PC-3 (cell line): ENCODE measurements around the gene FXR2. TPM values are rescaled to one million over a fixed set of nuclear protein-coding genes. Genes with fewer than 3 reads are reported as not detected.

ENCODE experiments used
- ATAC-seq: fragments of 200-7000 bp; cut with Tn5 transposase; 2 replicates; pipeline ENCODE4 v1.9.1; 2020; ENCODE audit warnings: mild to moderate bottlenecking, moderate library complexity
- BruUV-seq: library from RNA; stranded (reverse); fragments of 400-500 nt; replicated peaks from 2 replicates; lab custom pipeline; 2021; lab: Mats Ljungman, UMichigan
- CTCF ChIA-PET: fragments of 300-600 bp; sonication (Branson Sonifier 250); formaldehyde crosslinking; loops from one replicate; lab custom pipeline; 2022; ENCODE audit warnings: antibody characterized with exemption; lab: Charles Lee
- POLR2A ChIA-PET: fragments of 300-600 bp; sonication (Branson Sonifier 250); formaldehyde crosslinking; loops from one replicate; lab custom pipeline; 2022; ENCODE audit warnings: antibody characterized with exemption; ENCODE audit not compliant: unreplicated experiment; lab: Charles Lee
- DNase-seq: peaks from one replicate; pipeline ENCODE4 v3.0.0-alpha.2; 2015
- H2AFZ ChIP-seq: fragments of 300-600 bp; sonication (generic); 2 replicates; pipeline ENCODE4 v1.6.0; 2016; ENCODE audit warnings: antibody characterized with exemption, low read length
- H3F3A ChIP-seq: fragments of 300-600 bp; sonication (generic); one replicate; pipeline ENCODE4 v1.6.0; 2017; ENCODE audit warnings: antibody characterized with exemption, low read length, control low read depth, mild to moderate bottlenecking; ENCODE audit not compliant: unreplicated experiment
- H3K27ac ChIP-seq: fragments of 300-600 bp; sonication (generic); 2 replicates; pipeline ENCODE4 v1.5.1; 2016; ENCODE audit warnings: mild to moderate bottlenecking, low read length
- H3K27me3 ChIP-seq: fragments of 300-600 bp; sonication (generic); 2 replicates; pipeline ENCODE4 v1.6.1; 2016; ENCODE audit warnings: low read length, mixed read lengths
- H3K36me3 ChIP-seq: fragments of 300-600 bp; sonication (generic); 2 replicates; pipeline ENCODE4 v1.6.1; 2016; ENCODE audit warnings: low read depth, mixed run types, low read length, mixed read lengths
- H3K4me1 ChIP-seq: fragments of 300-600 bp; sonication (generic); 2 replicates; pipeline ENCODE4 v1.5.1; 2016; ENCODE audit warnings: low read length; ENCODE audit not compliant: insufficient read depth
- H3K4me2 ChIP-seq: fragments of 300-600 bp; sonication (generic); 2 replicates; pipeline ENCODE4 v1.6.0; 2016; ENCODE audit warnings: low read length
- H3K4me3 ChIP-seq: fragments of 300-600 bp; sonication (generic); 2 replicates; pipeline ENCODE4 v1.5.1; 2016; ENCODE audit warnings: mild to moderate bottlenecking, low read length, mixed read lengths
- H3K79me2 ChIP-seq: fragments of 300-600 bp; sonication (generic); 2 replicates; pipeline ENCODE4 v1.6.1; 2017; ENCODE audit warnings: low read length, mixed read lengths
- H3K9ac ChIP-seq: fragments of 300-600 bp; sonication (generic); 2 replicates; pipeline ENCODE4 v1.6.0; 2016; ENCODE audit warnings: mild to moderate bottlenecking, low read length
- H3K9me2 ChIP-seq: fragments of 300-600 bp; sonication (generic); replicated peaks from 2 replicates; pipeline ENCODE4 v1.6.1; 2016; ENCODE audit warnings: mixed run types, low read length, mixed read lengths
- H3K9me3 ChIP-seq: fragments of 300-600 bp; sonication (generic); 2 replicates; pipeline ENCODE4 v1.6.1; 2016; ENCODE audit warnings: low read length, mixed read lengths
- H4K20me1 ChIP-seq: fragments of 300-600 bp; sonication (generic); 2 replicates; pipeline ENCODE4 v1.6.1; 2016; ENCODE audit warnings: low read length, mixed read lengths
- CTCF ChIP-seq: fragments of 300-600 bp; sonication (generic); conservative IDR thresholded peaks from 2 replicates; pipeline ENCODE4 v1.5.1; 2017; ENCODE audit warnings: antibody characterized with exemption, low read depth, mild to moderate bottlenecking, low read length
- EZH2 ChIP-seq: fragments of 300-600 bp; sonication (generic); IDR thresholded peaks from one replicate; pipeline ENCODE4 v1.6.1; 2017; ENCODE audit warnings: antibody characterized with exemption, mild to moderate bottlenecking, low read length; ENCODE audit not compliant: unreplicated experiment
- EZH2phosphoT487 ChIP-seq: fragments of 300-600 bp; sonication (generic); IDR thresholded peaks from 2 replicates; pipeline ENCODE4 v1.6.1; 2018; ENCODE audit warnings: mild to moderate bottlenecking, antibody characterized with exemption, low read length, borderline replicate concordance
- intact Hi-C: fragments of 100-400 bp; cut with micrococcal nuclease; formaldehyde crosslinking; loops from 2 replicates; pipeline ENCODE4 v1.9.0; 2023
- total RNA-seq: library from RNA; depleted of rRNA; stranded (reverse); fragments of >200 nt; gene quantifications from 2 replicates; pipeline ENCODE4 v1.2.3, GENCODE V29; 2014

FXR2 gene
- total RNA-seq, 1 experiment from 2014 or later, result 51.4 TPM

- Histone ChIP-seq H3K9me3 (no peaks in the 10 kb centered on the region), H4K20me1 (peaks cover 51% of the 10 kb centered on the region), H3K27ac (peak overlapping the region; percentile 89), H3K4me1 (peaks cover 46% of the 10 kb centered on the region), H3K27me3 (no peaks in the 10 kb centered on the region), H3K4me3 (peak overlapping the region; percentile 97), H3F3A (peaks cover 37% of the 10 kb centered on the region), H3K9me2 (no peaks in the 10 kb centered on the region), H2AFZ (no peak overlapping the region), H3K4me2 (peak overlapping the region; percentile 92), H3K36me3 (peaks cover 57% of the 10 kb centered on the region), H3K9ac (peak overlapping the region; percentile 100), H3K79me2 (peaks cover 47% of the 10 kb centered on the region)
- DNase-seq (no peak), ATAC-seq (no peak)
- no peak for TF ChIP-seq EZH2phosphoT487
- no peak for TF ChIP-seq EZH2
- CTCF ChIA-PET, result interaction anchor here (0.6 kb wide), 1 partner anchor 28 kb away, joined by 3 read pairs; no protein-coding TSS in a partner anchor
- TSS peak; percentile 14 for BruUV-seq
- POLR2A ChIA-PET, result interaction anchor here (0.6 kb wide), 2 partner anchors 13 to 139 kb away, joined by 4 read pairs; no protein-coding TSS in a partner anchor
- intact Hi-C loops, result no loop called here
These were observed 40.3 kb downstream of the FXR2 start for GRCh38 chr17:7574176-7574953.

GRCh38 chr17:7573324-7574080 is 41.2 kb downstream of the FXR2 start:
- Histone ChIP-seq H3K9ac (peak overlapping the region; percentile 100), H3K4me1 (peaks cover 40% of the 10 kb centered on the region), H3F3A (peaks cover 31% of the 10 kb centered on the region), H2AFZ (no peak overlapping the region), H3K27ac (peak overlapping the region; percentile 89), H3K27me3 (no peaks in the 10 kb centered on the region), H3K4me3 (peak overlapping the region; percentile 97), H3K36me3 (peaks cover 61% of the 10 kb centered on the region), H3K9me3 (no peaks in the 10 kb centered on the region), H3K4me2 (peak overlapping the region; percentile 92), H4K20me1 (peaks cover 51% of the 10 kb centered on the region), H3K9me2 (no peaks in the 10 kb centered on the region), H3K79me2 (peaks cover 47% of the 10 kb centered on the region)
- TF ChIP-seq EZH2 (no peak), EZH2phosphoT487 (no peak), CTCF (no peak)
- BruUV-seq, result TSS peak; percentile 52
- ChIA-PET CTCF (interaction anchor here (0.6 kb wide), 1 partner anchor 28 kb away, joined by 3 read pairs; no protein-coding TSS in a partner anchor), POLR2A (interaction anchor here (0.6 kb wide), 2 partner anchors 14 to 140 kb away, joined by 4 read pairs; no protein-coding TSS in a partner anchor)
- intact Hi-C loops, result no loop called here
- peak; percentile 74 for DNase-seq
- ATAC-seq, result peak; percentile 13

- H2AFZ ChIP-seq, result no peak overlapping the region
- ChIA-PET POLR2A (no interaction called here), CTCF (no interaction called here)
- H3K4me3 ChIP-seq, result peak overlapping the region; percentile 97
- H3F3A ChIP-seq, result peaks cover 29% of the 10 kb centered on the region
- peaks cover 47% of the 10 kb centered on the region for H3K79me2 ChIP-seq
- no peaks in the 10 kb centered on the region for H3K27me3 ChIP-seq
- peak overlapping the region; percentile 89 for H3K27ac ChIP-seq
- peak; percentile 90 for ATAC-seq
- BruUV-seq, result TSS peak; percentile 22
- peak overlapping the region; percentile 100 for H3K9ac ChIP-seq
- H3K36me3 ChIP-seq, result peaks cover 58% of the 10 kb centered on the region
- no peaks in the 10 kb centered on the region for H3K9me2 ChIP-seq
- peak overlapping the region; percentile 92 for H3K4me2 ChIP-seq
- TF ChIP-seq CTCF (no peak), EZH2phosphoT487 (no peak)
- H3K4me1 ChIP-seq, result peaks cover 36% of the 10 kb centered on the region
- intact Hi-C loops, result no loop called here
- DNase-seq, result peak; percentile 98
- H4K20me1 ChIP-seq, result peaks cover 49% of the 10 kb centered on the region
- H3K9me3 ChIP-seq, result no peaks in the 10 kb centered on the region
These were observed 41.9 kb downstream of the FXR2 start for GRCh38 chr17:7572588-7573323.
